PC-9 (cell line): ENCODE data around the gene UBXN10. TPM values are rescaled to one million over a fixed set of nuclear protein-coding genes. Genes with fewer than 3 reads are reported as not detected.

ENCODE experiments used
- BruUV-seq: library from RNA; stranded (reverse); fragments of 400-500 nt; replicated peaks from 2 replicates; lab custom pipeline; 2021; lab: Mats Ljungman, UMichigan
- CTCF ChIA-PET: fragments of 300-600 bp; sonication (Branson Sonifier 250); formaldehyde crosslinking; loops from one replicate; lab custom pipeline; 2022; ENCODE audit warnings: antibody characterized with exemption; lab: Charles Lee
- POLR2A ChIA-PET: fragments of 300-600 bp; sonication (Branson Sonifier 250); formaldehyde crosslinking; loops from one replicate; lab custom pipeline; 2022; ENCODE audit warnings: antibody characterized with exemption; ENCODE audit not compliant: unreplicated experiment; lab: Charles Lee
- DNase-seq, 2 experiments: peaks; one replicate each; pipeline versions ENCODE4 v3.0.0 to v3.0.0-alpha.2; 2015 to 2022; ENCODE audit warnings: mixed read lengths in 1 of 2
- H2AFZ ChIP-seq: fragments of 200-600 bp; sonication (generic); 2 replicates; pipeline ENCODE4 v1.8.1; 2017; ENCODE audit warnings: antibody characterized with exemption
- H3F3A ChIP-seq: fragments of 200-600 bp; sonication (generic); 2 replicates; pipeline ENCODE4 v1.8.1; 2017; ENCODE audit warnings: antibody characterized with exemption, mild to moderate bottlenecking, low read depth; ENCODE audit not compliant: insufficient read depth
- H3K27ac ChIP-seq: fragments of 200-600 bp; sonication (generic); 2 replicates; pipeline ENCODE4 v1.6.1; 2016; ENCODE audit warnings: mixed run types
- H3K27me3 ChIP-seq: fragments of 200-600 bp; sonication (generic); 2 replicates; pipeline ENCODE4 v1.6.1; 2016; ENCODE audit warnings: low read depth, mixed run types; ENCODE audit not compliant: insufficient read depth
- H3K36me3 ChIP-seq: fragments of 200-600 bp; sonication (generic); 2 replicates; pipeline ENCODE4 v1.6.1; 2016; ENCODE audit warnings: low read depth, mixed run types
- H3K4me1 ChIP-seq: fragments of 200-600 bp; sonication (generic); replicated peaks from 2 replicates; pipeline ENCODE4 v1.6.1; 2016; ENCODE audit warnings: mixed run types; ENCODE audit not compliant: insufficient read depth
- H3K4me2 ChIP-seq: fragments of 200-600 bp; sonication (generic); 2 replicates; pipeline ENCODE4 v1.6.1; 2017; ENCODE audit warnings: mixed run types
- H3K4me3 ChIP-seq: fragments of 200-600 bp; sonication (generic); 2 replicates; pipeline ENCODE4 v1.6.1; 2016; ENCODE audit warnings: mixed run types
- H3K79me2 ChIP-seq: fragments of 200-600 bp; sonication (generic); 2 replicates; pipeline ENCODE4 v1.6.1; 2017; ENCODE audit warnings: low read depth, mixed run types
- H3K9me2 ChIP-seq: fragments of 200-600 bp; sonication (generic); 2 replicates; pipeline ENCODE4 v1.8.1; 2017; ENCODE audit warnings: mild to moderate bottlenecking; ENCODE audit not compliant: insufficient read depth
- H3K9me3 ChIP-seq: fragments of 200-600 bp; sonication (generic); 2 replicates; pipeline ENCODE4 v1.8.1; 2016; ENCODE audit warnings: low read depth; ENCODE audit not compliant: insufficient read depth
- H4K20me1 ChIP-seq: fragments of 200-600 bp; sonication (generic); 2 replicates; pipeline ENCODE4 v1.8.1; 2017; ENCODE audit not compliant: insufficient read depth
- EZH2 ChIP-seq: fragments of 200-600 bp; sonication (generic); IDR thresholded peaks from 2 replicates; pipeline ENCODE4 v1.8.0; 2017; ENCODE audit warnings: antibody characterized with exemption, low read depth
- intact Hi-C: fragments of 100-400 bp; cut with micrococcal nuclease; formaldehyde crosslinking; loops from one replicate; pipeline ENCODE4 v1.10.0; 2022; ENCODE audit not compliant: unreplicated experiment
- total RNA-seq: library from RNA; stranded (reverse); gene quantifications from 2 replicates; pipeline ENCODE4 v1.2.3, GENCODE V29; 2021
- TF ChIP-seq, protein P1 (sequence below): fragments of 200-600 bp; sonication (generic); conservative IDR thresholded peaks from 2 replicates; pipeline ENCODE4 v1.6.1; 2017; ENCODE audit warnings: mixed run types, antibody characterized with exemption, mild to moderate bottlenecking, moderate library complexity

UBXN10 gene
- total RNA-seq, 1 experiment from 2014 or later: 11.9 TPM

DNA sequence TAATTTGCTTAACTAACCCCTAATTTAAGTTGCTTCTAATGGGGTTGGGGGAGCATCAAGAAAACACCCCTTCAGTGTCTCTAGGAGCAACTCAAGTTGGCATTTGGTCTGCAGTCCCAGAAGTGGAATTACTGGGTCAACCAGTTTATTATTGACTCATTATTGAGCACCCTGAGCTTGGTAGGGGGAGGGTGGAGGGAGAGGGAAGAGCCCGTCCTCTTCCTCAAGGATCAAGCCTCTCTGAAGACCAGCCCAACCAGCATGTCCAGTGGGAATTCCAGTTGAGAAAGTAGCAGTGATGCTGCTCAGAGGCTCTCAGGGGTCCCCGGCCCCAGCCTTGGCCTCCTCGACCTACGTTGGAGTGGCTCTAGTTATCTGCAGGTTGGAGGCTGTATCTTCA, 48.8 kb upstream of the UBXN10 start:
- Histone ChIP-seq H4K20me1 (no peaks in the 10 kb centered on the region), H3K27me3 (no peaks in the 10 kb centered on the region), H2AFZ (no peak overlapping the region), H3K9me2 (no peaks in the 10 kb centered on the region), H3F3A (peaks cover 7% of the 10 kb centered on the region; the same call in 1 of the 2 replicates), H3K79me2 (no peaks in the 10 kb centered on the region), H3K4me3 (no peak overlapping the region), H3K4me1 (peaks cover 50% of the 10 kb centered on the region), H3K9me3 (no peaks in the 10 kb centered on the region), H3K36me3 (no peaks in the 10 kb centered on the region), H3K27ac (peak overlapping the region; percentile 61), H3K4me2 (peak overlapping the region; percentile 53)
- peak; percentile 65 to 89 for DNase-seq
- TF ChIP-seq EZH2: no peak
- TF ChIP-seq, protein P1, sequence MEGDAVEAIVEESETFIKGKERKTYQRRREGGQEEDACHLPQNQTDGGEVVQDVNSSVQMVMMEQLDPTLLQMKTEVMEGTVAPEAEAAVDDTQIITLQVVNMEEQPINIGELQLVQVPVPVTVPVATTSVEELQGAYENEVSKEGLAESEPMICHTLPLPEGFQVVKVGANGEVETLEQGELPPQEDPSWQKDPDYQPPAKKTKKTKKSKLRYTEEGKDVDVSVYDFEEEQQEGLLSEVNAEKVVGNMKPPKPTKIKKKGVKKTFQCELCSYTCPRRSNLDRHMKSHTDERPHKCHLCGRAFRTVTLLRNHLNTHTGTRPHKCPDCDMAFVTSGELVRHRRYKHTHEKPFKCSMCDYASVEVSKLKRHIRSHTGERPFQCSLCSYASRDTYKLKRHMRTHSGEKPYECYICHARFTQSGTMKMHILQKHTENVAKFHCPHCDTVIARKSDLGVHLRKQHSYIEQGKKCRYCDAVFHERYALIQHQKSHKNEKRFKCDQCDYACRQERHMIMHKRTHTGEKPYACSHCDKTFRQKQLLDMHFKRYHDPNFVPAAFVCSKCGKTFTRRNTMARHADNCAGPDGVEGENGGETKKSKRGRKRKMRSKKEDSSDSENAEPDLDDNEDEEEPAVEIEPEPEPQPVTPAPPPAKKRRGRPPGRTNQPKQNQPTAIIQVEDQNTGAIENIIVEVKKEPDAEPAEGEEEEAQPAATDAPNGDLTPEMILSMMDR: no peak
- ChIA-PET CTCF (no interaction called here), POLR2A (interaction anchor here (0.6 kb wide), 1 partner anchor 247 kb away, joined by 4 read pairs; no protein-coding TSS in a partner anchor)
- intact Hi-C loops: loop anchor here (5.0 kb wide), 1 partner anchor 35 kb away; no protein-coding TSS in a partner anchor
- BruUV-seq: no TSS peak

- DNase-seq: peak in 1 of 2 experiments; percentile 52
- Histone ChIP-seq H3K4me1 (peaks cover 50% of the 10 kb centered on the region), H4K20me1 (no peaks in the 10 kb centered on the region), H3K9me3 (no peaks in the 10 kb centered on the region), H3K79me2 (no peaks in the 10 kb centered on the region), H3K27me3 (no peaks in the 10 kb centered on the region), H3K36me3 (no peaks in the 10 kb centered on the region), H3K9me2 (no peaks in the 10 kb centered on the region), H2AFZ (no peak overlapping the region), H3K27ac (peak overlapping the region; percentile 61), H3F3A (peaks cover 7% of the 10 kb centered on the region; the same call in 1 of the 2 replicates), H3K4me2 (peak overlapping the region; percentile 53), H3K4me3 (no peak overlapping the region)
- POLR2A ChIA-PET: no interaction called here
- intact Hi-C loops: loop anchor here (5.0 kb wide), 1 partner anchor 35 kb away; no protein-coding TSS in a partner anchor
- no TSS peak for BruUV-seq
- CTCF ChIA-PET: no interaction called here
- TF ChIP-seq, protein P1: no peak
- no peak for TF ChIP-seq EZH2
Measured at GRCh38 chr1:20137604-20138003, 48.3 kb upstream of the UBXN10 start.

- Histone ChIP-seq H3K9me3 (no peaks in the 10 kb centered on the region), H3K4me3 (no peak overlapping the region), H2AFZ (no peak overlapping the region), H3K9me2 (no peaks in the 10 kb centered on the region), H3K4me1 (peaks cover 50% of the 10 kb centered on the region), H3K27me3 (no peaks in the 10 kb centered on the region), H3K79me2 (no peaks in the 10 kb centered on the region), H3K4me2 (peak overlapping the region; percentile 36; the same call in 1 of the 2 replicates), H3K36me3 (no peaks in the 10 kb centered on the region), H4K20me1 (no peaks in the 10 kb centered on the region), H3F3A (peaks cover 7% of the 10 kb centered on the region; the same call in 1 of the 2 replicates), H3K27ac (peak overlapping the region; percentile 61; the same call in 1 of the 2 replicates)
- intact Hi-C loops: loop anchor here (5.0 kb wide), 1 partner anchor 36 kb away; no protein-coding TSS in a partner anchor
- ChIA-PET CTCF (no interaction called here), POLR2A (no interaction called here)
- TF ChIP-seq EZH2: no peak
- TF ChIP-seq, protein P1: no peak
- no TSS peak for BruUV-seq
- no peak for DNase-seq
Measured at GRCh38 chr1:20138346-20138745, 47.5 kb upstream of the UBXN10 start.
